ENCODE results near the gene WDCP.
"Not testable (repeated sequence)": the region's sequence is repeated elsewhere in the genome, so short reads cannot be mapped to it uniquely, and the experiment has no call there.

WDCP gene

DNA sequence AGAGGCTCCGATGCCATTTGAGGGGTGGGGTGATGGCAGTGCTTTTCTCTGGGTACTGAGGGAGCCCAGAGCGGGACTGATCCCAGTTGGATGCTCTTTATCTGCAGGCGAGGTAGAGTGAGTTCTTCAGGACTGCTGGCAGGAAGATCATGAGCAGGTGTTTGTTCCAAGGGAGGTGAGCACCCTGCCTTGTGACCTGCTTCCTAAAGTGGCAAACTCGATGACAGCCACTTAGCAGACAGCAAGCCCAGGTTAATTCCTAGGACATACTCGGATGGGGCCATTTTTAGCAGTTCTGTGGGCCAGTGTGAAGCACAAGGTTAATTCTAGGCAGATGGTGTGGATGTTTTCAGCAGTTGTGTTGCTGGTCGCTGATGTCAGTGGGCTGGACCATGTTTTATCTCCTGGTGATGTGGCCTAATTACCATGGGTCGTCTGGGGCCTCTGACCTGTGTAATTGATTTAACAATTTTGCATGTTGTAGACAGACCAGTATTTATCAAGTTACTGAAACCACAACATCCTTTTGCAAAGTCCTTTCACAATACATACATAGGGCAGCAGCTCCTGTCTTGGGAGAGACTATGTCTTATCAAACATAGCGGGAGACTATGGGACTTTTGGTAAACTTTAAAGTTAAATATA, 7.3 kb upstream of the WDCP start:
- H3K4me1 ChIP-seq (ENCODE audit: control insufficient read depth, insufficient read depth, low read length) = no peaks in the 10 kb centered on the region
- no peaks in the 10 kb centered on the region for H3K27me3 ChIP-seq (ENCODE audit: control insufficient read depth, insufficient read depth, low read length)
- no peaks in the 10 kb centered on the region for H3K36me3 ChIP-seq (ENCODE audit: insufficient read depth, low read length)
- no peak overlapping the region for H3K4me3 ChIP-seq (ENCODE audit: low read length)
- H3K9me3 ChIP-seq (replicated peaks; ENCODE audit: low read length) = no peaks in the 10 kb centered on the region
- H3K4me2 ChIP-seq (ENCODE audit: low read length) = no peak overlapping the region
- no peak overlapping the region for H3K9ac ChIP-seq (ENCODE audit: low read depth, low read length)

DNA sequence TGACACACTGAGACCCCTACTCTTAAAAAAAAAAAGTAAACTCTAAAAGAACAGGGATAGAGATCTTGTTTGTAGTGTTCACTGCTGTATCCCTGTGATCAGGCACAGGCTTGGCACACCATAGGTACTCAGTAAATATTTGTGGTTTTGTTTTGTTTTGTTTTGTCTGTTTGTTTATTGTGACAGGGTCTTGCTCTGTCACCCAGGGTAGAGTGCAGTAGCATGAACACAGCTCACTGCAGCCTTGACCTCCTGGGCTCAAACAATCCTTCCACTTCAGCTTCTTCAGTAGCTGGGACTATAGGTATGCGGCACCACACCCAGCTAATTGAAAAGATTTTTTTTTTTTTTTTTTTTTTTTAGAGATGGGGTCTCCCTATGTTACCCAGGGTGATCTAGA, 5.8 kb upstream of the WDCP start:
- H3K9me3 ChIP-seq (replicated peaks; ENCODE audit: low read length) = no peaks in the 10 kb centered on the region
- no peaks in the 10 kb centered on the region for H3K27me3 ChIP-seq (ENCODE audit: control insufficient read depth, insufficient read depth, low read length)
- H3K4me1 ChIP-seq (ENCODE audit: control insufficient read depth, insufficient read depth, low read length) = peaks cover 5% of the 10 kb centered on the region
- no peak overlapping the region for H3K4me3 ChIP-seq (ENCODE audit: low read length)
- no peak overlapping the region for H3K4me2 ChIP-seq (ENCODE audit: low read length)
- H3K9ac ChIP-seq (ENCODE audit: low read depth, low read length) = no peak overlapping the region
- H3K36me3 ChIP-seq (ENCODE audit: insufficient read depth, low read length) = no peaks in the 10 kb centered on the region

DNA sequence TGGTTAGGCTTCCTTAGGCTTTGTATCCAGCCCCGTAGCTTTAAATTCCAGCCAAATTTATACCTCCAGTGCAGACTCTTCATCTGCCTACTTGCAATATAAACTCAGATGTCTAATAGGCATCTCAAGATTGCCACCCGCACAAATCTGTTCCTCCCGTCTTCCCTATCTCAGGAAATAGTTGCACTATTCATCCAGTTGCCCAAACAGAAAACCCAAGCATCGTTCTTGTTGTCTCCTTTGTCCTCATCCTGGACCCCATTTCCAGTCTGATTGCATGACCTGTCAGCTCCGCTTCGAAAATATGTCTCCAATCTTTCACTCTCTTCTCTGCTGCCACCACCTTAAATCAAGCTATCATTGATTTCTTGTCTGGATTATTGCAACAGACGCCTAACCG, 4.6 kb upstream of the WDCP start:
- no peaks in the 10 kb centered on the region for H3K36me3 ChIP-seq (ENCODE audit: insufficient read depth, low read length)
- no peak overlapping the region for H3K4me2 ChIP-seq (ENCODE audit: low read length)
- peaks cover 8% of the 10 kb centered on the region for H3K4me1 ChIP-seq (ENCODE audit: control insufficient read depth, insufficient read depth, low read length)
- H3K9me3 ChIP-seq (replicated peaks; ENCODE audit: low read length) = no peaks in the 10 kb centered on the region
- no peak overlapping the region for H3K9ac ChIP-seq (ENCODE audit: low read depth, low read length)
- H3K4me3 ChIP-seq (ENCODE audit: low read length) = no peak overlapping the region
- H3K27me3 ChIP-seq (ENCODE audit: control insufficient read depth, insufficient read depth, low read length) = no peaks in the 10 kb centered on the region

DNA sequence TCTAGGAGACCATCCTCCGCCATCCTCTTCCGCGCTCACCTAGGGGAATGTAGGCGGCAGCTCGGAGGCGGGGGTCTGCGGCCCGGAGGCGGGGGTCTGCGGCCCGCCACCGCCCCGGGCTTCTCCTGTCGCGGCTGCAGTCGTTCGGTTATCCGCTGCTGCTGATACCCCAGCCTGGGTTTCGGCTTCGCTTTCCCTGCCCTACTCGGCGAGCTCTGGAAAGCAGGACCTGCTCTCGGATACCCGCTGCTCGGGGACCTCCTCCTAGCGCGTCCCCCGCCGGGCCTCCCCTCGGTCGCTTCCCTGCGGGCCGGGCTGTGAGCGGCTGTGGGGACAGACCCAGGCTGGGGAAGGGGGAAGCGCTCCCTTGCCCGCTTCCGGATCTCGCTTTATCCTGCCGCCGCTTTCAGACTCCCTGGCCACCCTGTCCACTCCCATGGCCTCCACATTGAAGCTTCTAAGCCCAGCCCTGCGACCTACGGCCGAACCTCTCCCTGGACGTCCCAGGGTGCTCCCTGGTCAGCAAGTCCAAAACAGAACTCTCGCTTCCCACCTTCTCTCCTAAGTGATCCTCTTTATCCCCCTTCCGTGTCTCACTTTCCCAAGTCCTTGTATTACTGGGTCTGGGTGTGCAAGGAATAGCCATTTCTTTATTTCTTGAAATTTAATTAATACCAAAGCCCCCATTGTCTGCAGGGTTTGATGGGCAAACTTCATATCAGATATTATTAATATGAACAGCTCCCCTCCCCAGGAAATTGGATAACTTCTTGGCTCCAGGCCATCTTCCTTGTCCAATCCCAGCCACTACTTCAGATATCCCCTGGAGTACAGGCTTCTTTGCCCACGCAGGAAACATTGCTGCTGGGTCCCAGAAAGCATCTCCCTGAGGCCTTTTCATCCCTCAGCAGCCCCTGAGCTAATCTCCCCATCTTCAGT, 3.1 kb upstream of the WDCP start:
- H3K36me3 ChIP-seq (ENCODE audit: insufficient read depth, low read length) = no peaks in the 10 kb centered on the region
- peaks cover 15% of the 10 kb centered on the region for H3K4me1 ChIP-seq (ENCODE audit: control insufficient read depth, insufficient read depth, low read length)
- peak overlapping the region; percentile 91 for H3K4me2 ChIP-seq (ENCODE audit: low read length)
- H3K9me3 ChIP-seq (replicated peaks; ENCODE audit: low read length) = no peaks in the 10 kb centered on the region
- no peaks in the 10 kb centered on the region for H3K27me3 ChIP-seq (ENCODE audit: control insufficient read depth, insufficient read depth, low read length)
- peak overlapping the region; percentile 76 for H3K4me3 ChIP-seq (ENCODE audit: low read length)
- H3K9ac ChIP-seq (ENCODE audit: low read depth, low read length) = peak overlapping the region; percentile 54

DNA sequence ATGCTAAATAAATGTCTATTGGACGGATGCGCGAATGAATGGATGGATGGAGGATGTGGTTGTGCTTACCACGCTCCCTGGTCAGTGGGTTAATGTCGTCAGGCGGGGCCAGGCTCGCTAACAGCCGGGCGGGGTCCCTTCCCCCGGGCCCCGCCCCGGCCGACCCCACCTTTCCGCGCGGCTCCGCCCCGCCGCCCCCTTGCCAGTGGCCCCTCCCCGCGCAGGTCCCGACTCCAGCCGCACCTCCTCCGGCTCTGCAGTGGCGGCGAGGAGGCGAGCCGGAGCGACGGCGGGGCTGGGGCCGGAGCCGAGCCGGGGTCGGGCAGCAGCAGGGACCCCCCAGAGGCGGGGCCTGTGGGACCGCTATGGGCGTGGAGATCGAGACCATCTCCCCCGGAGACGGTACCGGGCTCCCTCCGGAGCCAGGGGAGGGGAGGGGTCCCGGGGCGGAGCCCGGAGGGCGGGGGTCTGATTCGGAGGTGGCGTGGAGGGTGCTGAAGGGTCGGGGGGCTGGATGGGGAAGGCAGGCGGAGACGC, 2.4 kb upstream of the WDCP start, which contains the start of gene FKBP1B:
Gene FKBP1B, plus strand, starts transcription at position 257 of the 537 bp plus-strand sequence. Its CDS starts 109 bp downstream, at position 366.
- Histone ChIP-seq H3K4me1 (ENCODE audit: control insufficient read depth, insufficient read depth, low read length) (peaks cover 15% of the 10 kb centered on the region), H3K27me3 (ENCODE audit: control insufficient read depth, insufficient read depth, low read length) (no peaks in the 10 kb centered on the region), H3K4me2 (ENCODE audit: low read length) (peak within 1 kb of the TSS; percentile 91), H3K9me3 (replicated peaks; ENCODE audit: low read length) (no peaks in the 10 kb centered on the region), H3K4me3 (ENCODE audit: low read length) (peak within 1 kb of the TSS; percentile 76), H3K36me3 (ENCODE audit: insufficient read depth, low read length) (no peaks in the 10 kb centered on the region), H3K9ac (ENCODE audit: low read depth, low read length) (peak within 1 kb of the TSS; percentile 54)

DNA sequence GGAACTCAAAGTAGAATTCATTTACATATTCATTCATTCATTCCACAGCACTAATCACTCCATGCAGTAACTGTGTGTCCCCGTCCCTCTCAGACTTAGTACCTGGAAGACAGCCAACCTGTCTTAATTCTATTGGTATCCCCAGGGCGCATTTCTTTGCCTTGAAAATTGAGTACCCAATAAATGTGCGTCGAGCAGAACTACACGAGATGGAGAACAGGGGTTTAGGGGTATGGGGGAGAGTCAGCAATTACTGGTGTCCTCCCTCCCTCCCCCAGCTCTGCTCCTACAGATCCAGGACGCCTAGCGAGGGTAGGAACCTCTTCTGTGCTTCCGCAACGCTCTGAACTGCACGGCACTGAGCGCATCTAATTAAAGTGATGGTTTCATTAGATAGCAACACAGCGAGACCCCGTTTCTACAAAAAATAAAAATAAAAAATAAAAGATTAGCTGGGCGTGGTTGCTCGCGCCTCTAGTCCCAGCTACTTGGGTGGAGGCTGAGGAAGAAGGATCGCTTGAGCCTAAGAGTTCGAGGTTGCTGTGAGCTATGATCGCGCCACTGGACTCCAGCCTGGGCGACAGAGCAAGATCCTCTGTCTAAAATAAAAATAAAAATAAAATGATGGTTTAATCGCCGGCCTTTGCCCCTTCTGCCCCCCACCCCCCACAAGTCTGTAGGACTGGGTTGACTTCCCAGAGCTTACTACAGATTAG, 1.7 kb upstream of the WDCP start:
- peak overlapping the region; percentile 54 for H3K9ac ChIP-seq (ENCODE audit: low read depth, low read length)
- H3K27me3 ChIP-seq (ENCODE audit: control insufficient read depth, insufficient read depth, low read length) = no peaks in the 10 kb centered on the region
- no peaks in the 10 kb centered on the region for H3K36me3 ChIP-seq (ENCODE audit: insufficient read depth, low read length)
- H3K4me2 ChIP-seq (ENCODE audit: low read length) = peak overlapping the region; percentile 91
- H3K4me3 ChIP-seq (ENCODE audit: low read length) = peak overlapping the region; percentile 76
- H3K9me3 ChIP-seq (replicated peaks; ENCODE audit: low read length) = no peaks in the 10 kb centered on the region
- peaks cover 15% of the 10 kb centered on the region for H3K4me1 ChIP-seq (ENCODE audit: control insufficient read depth, insufficient read depth, low read length)

DNA sequence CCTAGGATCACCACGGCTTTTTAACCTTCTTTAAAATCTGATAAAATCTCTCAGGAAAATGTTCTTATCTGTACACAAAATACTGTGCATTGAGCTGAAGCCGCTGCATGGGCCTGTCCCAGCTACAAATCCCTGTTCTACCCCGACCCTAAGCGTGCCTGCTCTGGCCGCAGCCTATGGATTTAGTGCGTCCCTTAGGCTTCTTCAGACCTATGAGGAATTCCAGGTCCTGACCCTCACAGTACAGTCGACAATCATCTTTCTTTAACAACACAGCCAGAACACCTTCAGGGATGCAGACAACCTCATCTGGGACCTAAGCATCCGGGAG, 477 bp upstream of the WDCP start:
- Histone ChIP-seq H3K4me2 (ENCODE audit: low read length) (peak overlapping the region; percentile 62), H3K9ac (ENCODE audit: low read depth, low read length) (no peak overlapping the region), H3K9me3 (replicated peaks; ENCODE audit: low read length) (no peaks in the 10 kb centered on the region), H3K27me3 (ENCODE audit: control insufficient read depth, insufficient read depth, low read length) (no peaks in the 10 kb centered on the region), H3K36me3 (ENCODE audit: insufficient read depth, low read length) (no peaks in the 10 kb centered on the region), H3K4me3 (ENCODE audit: low read length) (peak overlapping the region; percentile 17), H3K4me1 (ENCODE audit: control insufficient read depth, insufficient read depth, low read length) (peaks cover 15% of the 10 kb centered on the region)

DNA sequence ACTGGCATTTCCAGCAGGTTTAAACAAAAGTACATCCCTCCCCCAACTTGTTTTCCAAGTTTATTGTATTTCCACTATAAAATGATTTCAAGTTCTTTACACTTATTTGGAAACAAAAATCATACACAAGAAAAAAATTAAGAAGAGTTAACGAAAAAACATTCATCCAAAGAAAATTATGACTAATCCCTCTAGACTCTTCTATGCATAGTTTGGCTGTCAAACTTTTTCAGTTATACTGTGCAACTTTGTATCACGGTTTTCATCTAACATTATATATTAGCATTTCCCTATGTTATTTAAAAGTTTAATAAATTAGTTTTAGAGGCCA, 627 bp downstream of the WDCP start:
- H3K4me1 ChIP-seq (ENCODE audit: control insufficient read depth, insufficient read depth, low read length) = peaks cover 15% of the 10 kb centered on the region
- peak overlapping the region; percentile 79 for H3K4me2 ChIP-seq (ENCODE audit: low read length)
- peak overlapping the region; percentile 83 for H3K9ac ChIP-seq (ENCODE audit: low read depth, low read length)
- H3K9me3 ChIP-seq (replicated peaks; ENCODE audit: low read length) = no peaks in the 10 kb centered on the region
- H3K4me3 ChIP-seq (ENCODE audit: low read length) = peak overlapping the region; percentile 83
- H3K27me3 ChIP-seq (ENCODE audit: control insufficient read depth, insufficient read depth, low read length) = no peaks in the 10 kb centered on the region
- no peaks in the 10 kb centered on the region for H3K36me3 ChIP-seq (ENCODE audit: insufficient read depth, low read length)

DNA sequence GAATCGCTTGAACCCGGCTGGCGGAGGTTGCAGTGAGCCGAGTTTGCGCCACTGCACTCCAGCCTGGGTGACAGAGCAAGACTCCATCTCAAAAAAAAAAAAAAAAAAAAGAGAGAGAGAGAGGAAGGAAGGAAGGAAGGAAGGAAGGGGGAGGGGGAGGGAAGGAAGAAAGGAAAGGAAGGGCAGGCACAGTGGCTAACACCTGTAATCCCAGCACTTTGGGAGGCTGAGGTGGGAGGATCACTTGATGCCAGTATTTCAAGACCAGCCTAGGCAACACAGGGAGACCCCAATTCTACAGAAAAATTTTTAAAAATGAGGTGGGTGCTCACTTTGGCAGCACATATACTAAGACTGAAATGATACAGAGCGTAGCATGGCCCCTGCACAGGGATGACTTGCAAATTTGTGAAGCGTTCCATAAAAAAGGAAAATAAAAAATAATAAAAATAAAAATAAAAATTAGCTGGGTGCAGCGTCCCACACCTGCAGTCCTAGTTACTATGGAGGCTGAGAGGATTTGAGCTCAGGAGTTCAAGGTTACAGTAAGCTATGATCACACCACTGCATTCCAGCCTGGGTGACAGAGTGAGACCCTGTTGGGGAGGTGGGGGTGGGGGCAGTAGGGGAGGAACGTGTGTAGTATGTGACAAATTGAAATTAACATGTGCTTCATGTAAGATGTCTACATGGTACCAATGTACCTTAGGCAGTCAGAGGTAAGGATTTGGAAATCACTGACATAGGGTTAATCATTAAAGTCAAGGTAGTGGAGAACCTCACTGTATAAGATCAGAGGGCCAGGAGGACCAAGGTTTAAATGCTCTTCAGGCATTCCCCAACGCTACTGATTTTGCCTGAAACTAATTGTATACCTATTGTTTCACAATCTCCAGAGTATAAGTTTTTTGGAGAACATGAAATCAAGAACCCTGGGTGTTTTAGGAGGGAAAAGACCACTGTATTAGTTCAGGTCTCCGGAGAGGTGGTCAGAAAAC, 1.4 kb downstream of the WDCP start:
- Histone ChIP-seq H3K27me3 (ENCODE audit: control insufficient read depth, insufficient read depth, low read length) (no peaks in the 10 kb centered on the region), H3K4me1 (ENCODE audit: control insufficient read depth, insufficient read depth, low read length) (peaks cover 15% of the 10 kb centered on the region), H3K36me3 (ENCODE audit: insufficient read depth, low read length) (no peaks in the 10 kb centered on the region), H3K9me3 (replicated peaks; ENCODE audit: low read length) (no peaks in the 10 kb centered on the region), H3K4me3 (ENCODE audit: low read length) (peak overlapping the region; percentile 83), H3K9ac (ENCODE audit: low read depth, low read length) (peak overlapping the region; percentile 83), H3K4me2 (ENCODE audit: low read length) (peak overlapping the region; percentile 79)

DNA sequence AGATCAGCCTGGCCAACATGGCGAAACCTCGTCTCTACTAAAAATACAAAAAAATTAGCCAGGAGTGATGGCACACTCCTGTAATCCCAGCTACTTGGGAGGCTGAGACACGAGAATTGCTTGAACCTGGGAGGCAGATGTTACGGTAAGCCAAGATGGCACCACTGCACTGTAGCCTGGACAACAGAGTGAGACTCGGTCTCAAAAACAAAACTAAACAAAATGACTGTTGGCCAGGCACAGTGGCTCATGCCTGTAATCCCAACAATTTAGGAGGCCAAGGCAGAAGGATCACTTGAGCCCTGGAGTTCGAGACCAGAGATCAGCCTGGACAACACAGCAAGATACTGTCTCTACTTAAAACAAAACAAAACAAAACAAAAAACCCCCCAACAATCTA, 4.1 kb downstream of the WDCP start:
- H3K4me2 ChIP-seq (ENCODE audit: low read length); H3K27me3 ChIP-seq (ENCODE audit: control insufficient read depth, insufficient read depth, low read length): not testable (repeated sequence)

More for the DNA sequence above, 4.1 kb downstream of the WDCP start:
- Histone ChIP-seq H3K4me1 (ENCODE audit: control insufficient read depth, insufficient read depth, low read length) (peaks cover 10% of the 10 kb centered on the region), H3K36me3 (ENCODE audit: insufficient read depth, low read length) (peaks cover 14% of the 10 kb centered on the region)
- not testable (repeated sequence) for H3K9ac ChIP-seq (ENCODE audit: low read depth, low read length); H3K9me3 ChIP-seq (replicated peaks; ENCODE audit: low read length); H3K4me3 ChIP-seq (ENCODE audit: low read length)

All from skeletal muscle satellite cell (primary cell).